A172 (cell line): ENCODE data around the gene ESRRA. TPM values are rescaled to one million over a fixed set of nuclear protein-coding genes. Genes with fewer than 3 reads are reported as not detected.
"Not testable (repeated sequence)": the region's sequence is repeated elsewhere in the genome, so short reads cannot be mapped to it uniquely, and the experiment has no call there.

Source experiments
- DNase-seq: peaks from one replicate; pipeline ENCODE4 v3.0.0-alpha.2; 2015; ENCODE audit warnings: low spot score
- total RNA-seq: library from RNA; depleted of rRNA; stranded (reverse); fragments of >200 nt; shearing (Covaris generic); gene quantifications from 2 replicates; pipeline ENCODE4 v1.2.3, GENCODE V29; 2014

The ESRRA gene
- total RNA-seq, 1 experiment from 2014 or later: 30.4 TPM

GRCh38 chr11:64313491-64314145 is 8.3 kb downstream of the ESRRA start:
- no peak for DNase-seq

- DNase-seq: no peak
These were observed 9.0 kb downstream of the ESRRA start for GRCh38 chr11:64314146-64314804.

- DNase-seq: no peak
These were observed 9.7 kb downstream of the ESRRA start for GRCh38 chr11:64314805-64315561.

- not testable (repeated sequence) for DNase-seq
These were observed 10.6 kb downstream of the ESRRA start for GRCh38 chr11:64315667-64316526.

GRCh38 chr11:64316672-64317324 is 11.5 kb downstream of the ESRRA start:
- DNase-seq: peak; percentile 54

GRCh38 chr11:64317325-64317960 is 12.1 kb downstream of the ESRRA start, which contains the start of gene TRMT112:
TRMT112 (minus strand) TSS chr11:64317559; CDS start chr11:64317526, 33 bp downstream.
- peak; percentile 99 for DNase-seq

GRCh38 chr11:64317961-64318765 is 12.8 kb downstream of the ESRRA start, which contains the start of gene PRDX5:
PRDX5 (plus strand) TSS chr11:64318121; CDS start chr11:64318216, 95 bp downstream.
- peak; percentile 90 for DNase-seq

- DNase-seq: no peak
These were observed 13.7 kb downstream of the ESRRA start for GRCh38 chr11:64318766-64319761.

GRCh38 chr11:64320556-64320955 is 15.2 kb downstream of the ESRRA start:
- no peak for DNase-seq

- no peak for DNase-seq
These were observed 15.7 kb downstream of the ESRRA start for GRCh38 chr11:64321026-64321425.

GRCh38 chr11:64321533-64321932 is 16.2 kb downstream of the ESRRA start:
- DNase-seq: peak; percentile 63

- no peak for DNase-seq
These were observed 17.6 kb downstream of the ESRRA start for GRCh38 chr11:64322925-64323260.

- no peak for DNase-seq
These were observed 18.0 kb downstream of the ESRRA start for GRCh38 chr11:64323373-64323772.

- DNase-seq: not testable (repeated sequence)
These were observed 18.7 kb downstream of the ESRRA start for GRCh38 chr11:64323984-64324383.

- no peak for DNase-seq
These were observed 19.6 kb downstream of the ESRRA start for GRCh38 chr11:64324692-64325469.

GRCh38 chr11:64327375-64327774 is 22.1 kb downstream of the ESRRA start:
- no peak for DNase-seq

GRCh38 chr11:64327993-64328392 is 22.7 kb downstream of the ESRRA start:
- no peak for DNase-seq

GRCh38 chr11:64330888-64331287 is 25.6 kb downstream of the ESRRA start:
- no peak for DNase-seq
